MM.1S (cell line): ENCODE measurements around the gene C7orf33.

ENCODE experiments used
- CTCF ChIP-seq: fragments of 300-600 bp; sonication (generic); IDR thresholded peaks from 2 replicates; pipeline ENCODE4 v1.5.1; 2016; ENCODE audit warnings: antibody characterized with exemption, low read length, mixed read lengths
- EZH2phosphoT487 ChIP-seq: fragments of 300-600 bp; sonication (generic); IDR thresholded peaks from 2 replicates; pipeline ENCODE4 v1.6.1; 2018; ENCODE audit warnings: antibody characterized with exemption, low read length

- TF ChIP-seq CTCF, result peak; percentile 99
- no peak for TF ChIP-seq EZH2phosphoT487
These were observed 14.7 kb upstream of the C7orf33 start for GRCh38 chr7:148575640-148576411.
